Activated CD8-positive, alpha-beta memory T cell treated with anti-CD3 and anti-CD28 coated beads for 24 hours (primary cell): ENCODE data around the gene CDC42BPG.
A peak's percentile ranks its signal among the peaks of the same experiment; 100 is the strongest.
"Not testable (repeated sequence)": the region's sequence is repeated elsewhere in the genome, so short reads cannot be mapped to it uniquely, and the experiment has no call there.

Experiments used
- DNase-seq: peaks from one replicate; pipeline ENCODE4 v3.0.0-alpha.2; 2020

The CDC42BPG gene

DNA sequence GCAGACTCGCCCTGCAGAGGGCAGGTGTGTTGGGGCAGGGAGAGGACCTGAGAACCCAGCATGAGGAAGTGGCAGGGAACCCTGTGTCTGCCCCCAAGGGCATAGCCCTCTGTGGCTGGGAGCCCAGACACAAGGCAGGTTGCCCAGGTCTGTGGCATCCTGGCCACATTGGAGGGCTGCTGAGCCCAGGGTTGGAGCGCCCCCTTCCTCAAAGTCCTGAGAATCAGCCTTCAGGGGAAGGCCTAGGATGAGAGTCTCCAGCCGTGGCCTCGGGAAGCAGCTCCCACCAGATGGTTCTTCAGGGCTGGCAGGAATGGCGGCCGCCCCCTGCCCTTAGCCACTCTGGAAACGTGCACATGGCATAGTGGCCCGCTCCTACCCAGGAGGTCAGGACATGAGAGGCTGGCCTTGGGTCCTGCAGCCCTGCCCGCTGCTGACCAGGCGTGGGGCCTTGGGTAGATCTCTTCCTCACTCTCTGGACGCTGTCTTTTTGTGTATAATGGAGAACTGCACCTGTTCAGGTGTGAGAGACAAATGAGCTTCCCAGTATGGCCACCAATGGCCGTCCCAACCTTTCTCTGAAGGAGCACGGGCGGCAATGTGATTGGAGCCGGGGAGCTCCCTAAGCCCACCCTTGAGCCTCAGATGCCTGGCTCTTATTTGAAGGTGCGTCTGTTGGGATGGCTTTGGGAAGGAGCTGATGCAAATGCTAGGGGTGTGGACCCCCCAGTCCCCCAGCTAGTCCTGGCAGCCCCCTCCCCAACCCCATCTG lies 4.6 kb upstream of the CDC42BPG start:
- DNase-seq = no peak

DNA sequence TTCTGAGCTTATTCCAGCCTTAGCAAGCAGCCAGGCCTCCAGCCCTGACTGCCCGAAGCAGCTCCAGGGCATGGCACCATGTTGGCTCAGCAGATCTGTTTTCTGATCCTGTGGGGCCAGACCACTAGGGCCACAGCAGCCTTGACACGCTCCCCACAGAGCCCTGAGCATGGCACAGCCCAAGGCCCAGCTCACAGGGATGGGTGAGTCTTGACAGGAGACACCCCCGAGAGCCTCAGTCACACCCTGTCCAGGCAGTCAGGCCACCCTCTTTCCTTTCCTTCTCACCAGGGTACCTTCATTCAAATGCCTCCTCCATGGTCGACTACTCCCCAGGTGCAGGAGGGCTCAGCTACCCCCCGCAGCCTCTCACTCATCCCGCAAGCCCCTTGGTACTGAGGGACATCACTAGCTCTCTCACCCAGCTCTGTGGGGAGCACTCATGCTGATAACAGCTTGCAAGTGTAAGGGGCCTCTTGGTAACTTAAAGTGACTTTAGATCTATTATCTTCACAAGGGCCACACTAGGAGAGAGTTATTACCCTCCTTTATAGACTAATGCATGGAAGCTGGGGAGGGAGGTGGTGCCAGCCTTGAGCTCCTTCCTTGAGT lies 3.9 kb upstream of the CDC42BPG start:
- DNase-seq = no peak

DNA sequence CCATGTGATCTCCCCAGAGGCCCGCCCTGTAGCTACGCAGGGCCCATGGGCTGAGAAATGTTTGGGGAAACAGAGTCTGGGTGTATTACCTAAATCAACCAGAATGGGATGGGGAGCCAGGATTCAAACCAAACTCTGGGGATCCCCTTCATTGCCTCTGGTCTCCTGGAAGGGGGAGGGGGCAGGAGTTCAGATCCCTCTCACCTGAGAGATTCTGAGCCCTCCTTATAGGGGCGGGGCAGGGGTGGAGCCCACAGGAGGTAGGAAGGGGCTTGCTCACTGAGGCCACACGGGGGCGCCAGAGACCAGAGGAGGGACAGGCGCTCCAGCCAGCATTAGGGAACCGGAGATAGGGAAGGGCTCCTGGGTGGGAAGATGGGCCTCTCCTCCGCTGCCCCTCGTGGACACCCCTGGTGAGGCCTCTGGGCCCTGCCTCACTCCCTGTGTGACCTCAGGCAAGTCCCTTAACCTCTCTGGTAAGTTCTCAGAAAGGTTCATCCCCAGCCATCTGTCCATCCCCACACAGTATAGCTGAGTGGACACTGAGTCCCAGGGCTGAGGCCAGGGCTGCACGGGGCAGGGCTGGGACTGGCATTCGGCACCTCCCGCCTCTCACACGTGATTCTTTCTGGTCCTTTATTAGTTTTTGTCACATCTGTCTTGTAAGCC lies 2.7 kb upstream of the CDC42BPG start:
- DNase-seq = peak; percentile 98

DNA sequence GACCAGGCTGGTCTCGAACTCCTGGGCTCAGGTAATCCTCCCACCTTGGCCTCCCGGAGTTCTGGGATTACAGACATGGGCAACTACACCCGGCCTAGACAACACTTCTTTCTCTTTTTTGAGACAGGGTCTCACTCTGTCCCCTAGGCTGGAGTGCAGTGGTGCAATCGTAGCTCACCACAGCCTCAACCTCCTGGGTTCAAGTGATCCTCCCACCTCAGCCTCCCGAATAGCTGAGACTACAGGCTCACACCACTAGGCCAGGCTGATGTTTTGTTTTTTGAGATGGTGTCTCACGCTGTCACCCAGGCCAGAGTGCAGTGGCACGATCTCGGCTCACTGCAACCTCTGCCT lies 1.3 kb upstream of the CDC42BPG start:
- not testable (repeated sequence) for DNase-seq

DNA sequence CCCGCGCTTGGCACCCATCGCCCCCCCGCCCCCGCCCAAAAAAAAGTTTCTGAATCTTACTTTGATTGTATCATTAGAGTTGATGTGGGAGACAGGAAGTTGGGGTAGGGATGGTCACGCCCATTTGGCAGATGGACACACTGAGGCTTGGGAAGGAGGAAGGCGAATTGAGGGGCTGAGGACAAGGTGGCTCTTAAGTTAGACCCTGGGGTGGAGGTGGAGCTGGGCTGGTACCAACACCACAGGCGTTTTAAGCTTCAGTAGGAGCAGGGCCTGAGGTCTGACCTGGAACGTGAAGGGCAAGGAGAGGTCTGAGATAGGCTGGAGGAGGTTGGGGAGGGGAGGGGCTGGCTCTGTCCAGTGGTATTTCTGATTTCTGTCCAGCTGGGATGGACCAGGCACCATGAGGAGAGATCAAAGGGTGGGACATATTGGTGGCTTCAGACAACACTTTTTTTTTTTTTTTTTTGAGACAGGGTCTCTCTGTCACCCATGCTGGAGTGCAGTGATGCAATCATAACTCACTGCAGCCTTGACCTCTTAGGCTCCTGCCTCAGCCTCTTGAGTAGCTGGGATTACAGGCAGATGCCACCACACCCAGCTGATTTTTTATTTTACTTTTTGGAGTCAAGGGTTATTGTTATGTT lies 799 bp upstream of the CDC42BPG start:
- no peak for DNase-seq

DNA sequence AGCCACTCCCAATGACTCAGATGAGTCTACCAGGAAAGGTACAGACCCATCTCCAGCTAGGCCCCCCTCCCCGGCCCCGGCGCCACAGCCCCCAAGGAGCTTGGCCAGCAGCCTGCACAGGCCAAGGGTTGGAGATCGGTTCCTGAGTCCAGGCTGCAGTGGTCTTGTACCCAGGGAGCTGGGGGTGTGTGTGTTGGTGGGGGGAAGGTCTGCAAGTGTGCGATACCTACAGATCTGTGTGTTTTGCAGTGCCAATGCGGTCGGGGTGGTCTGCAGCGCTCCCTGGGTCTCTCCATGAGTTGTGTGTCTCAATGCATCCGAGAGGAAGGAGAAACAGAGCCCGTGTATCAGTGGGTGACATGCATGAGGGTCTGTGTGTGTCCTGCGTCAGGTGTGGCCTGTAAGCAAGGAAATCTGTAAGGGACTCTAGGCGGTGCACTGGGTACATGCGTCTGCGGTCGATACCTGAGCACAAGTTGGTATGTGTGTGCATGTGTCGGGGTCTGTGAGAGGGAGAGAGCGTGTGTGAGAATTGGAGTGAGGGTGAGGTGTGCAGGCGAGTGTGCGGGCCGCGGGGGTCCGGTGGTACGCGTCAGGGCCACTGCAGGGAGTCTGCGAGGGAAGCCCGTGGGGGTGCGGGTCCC lies 645 bp downstream of the CDC42BPG start:
- no peak for DNase-seq

DNA sequence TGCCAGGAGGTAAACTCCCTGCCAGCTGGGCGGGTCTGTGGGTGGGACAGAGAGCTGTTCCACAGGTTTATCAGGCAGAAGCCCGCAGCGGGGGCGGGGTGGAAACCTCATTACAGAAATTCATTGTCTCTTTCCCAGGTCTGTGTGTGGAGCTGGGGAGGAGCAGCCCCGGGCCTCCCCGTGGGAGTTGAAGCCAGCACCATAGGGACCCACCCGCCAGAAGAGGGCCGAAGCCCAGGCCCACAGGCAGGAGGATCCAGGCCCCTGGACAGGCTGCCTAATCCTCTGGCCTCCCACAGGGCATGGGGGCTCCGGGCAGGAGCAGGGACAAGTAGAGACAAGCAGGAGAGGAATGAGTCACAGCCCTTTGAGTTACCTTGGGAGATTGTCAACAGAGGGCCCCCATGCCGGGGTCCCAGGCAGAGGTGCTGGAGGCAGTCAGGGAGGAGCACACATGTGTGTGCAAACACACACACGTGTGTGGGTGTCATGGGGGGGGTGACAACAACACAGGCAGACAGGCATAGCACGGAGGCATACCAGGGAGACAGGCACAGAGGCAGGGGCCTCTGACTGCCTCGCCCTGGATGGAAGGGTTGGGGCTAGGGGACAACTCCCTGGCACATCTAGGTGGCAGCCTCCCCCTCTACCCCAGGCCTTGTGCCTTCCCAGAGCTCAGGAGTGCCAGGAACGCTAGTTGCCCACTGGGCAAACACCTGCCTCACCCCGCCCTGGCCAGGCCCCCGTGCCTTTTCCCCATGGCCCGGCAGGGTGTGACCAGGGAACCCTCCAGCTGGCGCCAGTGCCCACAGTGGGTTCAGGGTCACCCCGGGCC lies 1.4 kb downstream of the CDC42BPG start:
- DNase-seq = no peak

DNA sequence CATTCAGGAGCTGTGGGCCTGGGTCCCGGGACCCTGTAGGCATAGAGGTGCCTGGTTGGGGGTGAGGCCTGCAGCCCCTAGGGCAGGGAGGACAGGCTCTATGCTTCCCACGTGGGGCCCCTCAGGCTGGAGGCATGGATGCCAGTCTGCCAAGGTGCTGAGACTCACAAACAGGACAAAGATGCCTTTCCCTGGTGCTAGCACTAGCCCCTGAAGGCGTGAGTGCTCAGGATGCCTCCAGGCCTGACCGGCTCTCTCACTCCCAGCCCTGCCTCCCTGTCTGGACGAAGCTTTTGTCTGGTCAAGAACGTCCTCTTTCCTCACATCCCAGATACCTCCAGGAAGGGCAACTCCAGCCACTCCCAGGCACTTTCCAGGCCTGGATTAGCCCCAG lies 2.1 kb downstream of the CDC42BPG start:
- no peak for DNase-seq

DNA sequence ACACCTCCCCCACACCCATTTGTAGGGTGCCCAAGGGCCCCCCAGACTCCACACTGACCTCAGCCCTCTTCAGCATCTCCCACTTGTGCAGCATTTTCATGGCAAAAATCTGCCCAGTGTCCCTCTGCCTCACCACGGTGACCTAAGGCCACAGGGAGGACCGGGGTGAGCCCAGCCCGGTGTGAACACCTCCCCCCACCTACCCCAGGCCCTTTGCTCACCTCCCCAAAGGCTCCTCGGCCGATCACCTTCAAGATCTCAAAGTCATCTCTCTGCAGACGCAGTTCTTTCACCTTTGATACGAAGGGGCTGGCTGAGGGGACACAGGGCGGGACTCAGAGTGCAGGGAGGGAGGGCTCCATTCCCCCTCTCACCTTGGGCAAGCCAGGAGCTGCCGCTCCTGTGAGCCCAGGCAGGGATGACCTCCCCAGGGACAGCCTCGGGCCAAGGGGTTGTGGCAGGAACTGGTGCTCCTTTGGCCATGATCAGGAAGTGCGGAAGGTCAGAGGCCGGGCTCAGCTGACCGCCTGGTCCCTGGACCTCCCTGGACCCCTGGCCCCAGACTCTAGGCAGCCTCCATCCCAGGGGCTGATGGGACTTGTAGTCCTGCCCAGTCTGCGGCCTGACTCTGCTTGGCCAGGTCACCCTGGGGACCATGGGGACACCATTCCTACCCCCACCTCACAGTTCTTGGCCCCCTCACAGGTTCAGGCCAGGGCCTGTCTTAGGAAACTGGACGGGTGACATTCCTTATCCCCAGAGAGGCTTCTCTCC lies 2.7 kb downstream of the CDC42BPG start:
- no peak for DNase-seq

DNA sequence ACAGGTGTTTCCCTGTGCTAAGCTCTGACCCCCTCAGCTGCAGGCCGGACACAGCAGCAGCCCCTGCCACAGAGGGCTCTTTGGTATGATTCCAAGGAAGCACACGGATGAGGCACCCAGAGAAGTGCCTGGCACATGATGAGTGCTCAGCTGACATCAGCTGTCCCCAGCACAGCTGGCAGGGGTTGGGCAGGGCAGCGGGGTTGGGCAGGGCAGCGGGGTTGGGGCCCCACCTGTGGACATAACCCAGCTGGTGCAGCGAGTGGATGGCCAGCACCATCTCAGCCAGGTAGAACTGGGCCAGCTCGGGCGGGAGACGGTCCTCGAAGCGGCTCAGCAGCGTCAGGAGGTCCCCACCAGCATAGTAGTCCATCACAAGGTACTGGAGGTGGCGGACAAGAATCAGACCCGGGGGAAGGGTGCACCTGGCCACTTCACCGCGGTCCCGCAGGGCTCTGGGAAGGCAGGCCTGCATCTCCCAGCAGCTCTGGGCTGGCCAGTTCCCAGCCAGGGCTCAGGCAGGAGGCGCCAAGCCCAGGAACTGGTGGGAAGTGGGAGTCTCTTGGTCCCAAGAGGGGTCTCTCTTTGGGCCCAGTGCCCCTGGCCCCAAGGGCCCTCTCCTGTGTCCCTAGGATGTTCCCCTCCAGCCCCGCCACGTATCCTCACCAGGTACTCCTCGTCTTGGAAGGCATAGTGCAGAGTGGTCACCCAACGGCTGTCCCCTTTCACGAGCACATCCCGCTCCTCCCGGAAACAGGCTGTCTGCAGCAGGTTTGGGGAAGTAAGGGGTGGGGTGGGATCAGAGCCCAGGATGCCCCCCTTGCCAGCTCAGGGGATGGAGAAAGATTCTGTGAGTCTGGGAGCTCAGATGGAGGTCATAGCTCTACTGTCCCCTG lies 4.3 kb downstream of the CDC42BPG start:
- DNase-seq = no peak

DNA sequence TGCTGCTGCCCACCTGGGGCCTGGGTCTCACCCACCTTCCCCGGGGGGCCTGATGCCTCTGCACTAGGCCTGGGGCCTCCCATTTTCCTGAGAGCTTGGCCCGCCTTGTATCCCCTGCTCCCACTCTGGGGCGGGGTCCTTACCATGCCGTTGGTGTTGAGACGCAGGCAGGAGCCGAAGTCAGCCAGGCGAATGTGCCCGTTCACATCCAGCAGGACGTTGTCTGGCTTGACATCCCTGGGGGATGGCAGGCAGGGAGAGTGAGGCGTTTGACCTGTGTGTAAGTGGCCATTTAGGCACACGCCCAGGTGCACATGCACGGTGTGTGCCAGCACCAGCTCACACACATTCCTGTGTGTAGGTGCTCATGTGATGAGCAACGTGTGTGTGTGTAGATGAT lies 5.1 kb downstream of the CDC42BPG start:
- no peak for DNase-seq

DNA sequence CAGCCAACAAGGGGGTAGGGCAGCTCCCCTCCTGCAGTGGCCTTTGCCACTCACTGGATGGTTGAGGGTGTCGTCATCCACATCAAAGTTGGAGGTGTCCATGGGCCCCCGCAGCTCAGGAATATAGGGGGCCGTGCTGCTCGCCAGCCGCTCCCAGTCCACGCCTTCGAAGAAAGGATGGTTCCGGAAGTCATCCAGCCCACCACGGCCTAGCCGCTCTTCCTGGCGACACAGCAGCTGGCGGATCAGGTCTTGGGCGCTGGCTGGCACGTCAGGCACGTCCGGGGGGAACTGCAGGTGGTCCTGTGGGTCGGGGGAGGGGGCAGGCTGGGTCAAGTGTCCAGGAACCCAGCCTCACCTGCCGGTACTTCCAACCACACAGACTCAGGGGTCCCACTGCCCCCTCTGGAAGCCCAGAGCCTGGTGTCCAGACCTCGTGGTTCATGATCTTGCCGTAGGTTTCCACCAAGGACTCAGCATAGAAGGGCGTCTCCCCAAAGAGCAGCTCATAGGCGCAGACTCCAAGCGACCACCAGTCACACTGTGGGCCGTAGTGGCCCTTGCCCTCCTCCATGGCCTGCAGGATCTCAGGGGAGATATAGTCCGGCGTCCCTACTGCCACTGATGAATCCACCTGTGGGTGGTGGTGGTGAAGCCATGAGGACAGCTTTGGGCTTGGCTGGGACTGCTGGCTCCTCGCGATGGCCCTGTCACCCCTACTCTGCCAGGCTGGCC lies 5.7 kb downstream of the CDC42BPG start:
- DNase-seq = no peak

DNA sequence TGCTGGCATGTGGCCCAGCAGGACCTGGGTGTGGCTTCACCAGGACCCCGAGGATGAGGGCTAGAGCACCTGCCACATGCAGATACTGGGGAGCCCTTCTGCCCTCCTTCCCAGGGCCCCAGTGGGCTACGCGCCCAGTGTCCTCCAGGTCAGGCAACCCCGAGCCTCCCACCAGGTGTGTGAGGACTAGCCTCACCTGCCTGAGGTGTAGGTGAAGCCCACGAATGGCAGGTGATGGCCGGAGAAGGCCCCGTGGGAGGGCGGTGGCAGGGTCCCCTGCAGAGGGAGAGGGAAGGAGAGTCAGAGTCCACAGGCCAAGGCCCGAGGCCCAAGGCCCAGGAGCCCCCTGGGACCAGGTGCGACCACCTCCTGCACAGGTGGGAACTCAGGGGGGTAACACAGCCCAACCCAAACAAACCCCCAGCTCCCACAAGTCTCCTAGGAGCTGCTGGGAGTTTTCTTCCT lies 6.5 kb downstream of the CDC42BPG start:
- DNase-seq = no peak

DNA sequence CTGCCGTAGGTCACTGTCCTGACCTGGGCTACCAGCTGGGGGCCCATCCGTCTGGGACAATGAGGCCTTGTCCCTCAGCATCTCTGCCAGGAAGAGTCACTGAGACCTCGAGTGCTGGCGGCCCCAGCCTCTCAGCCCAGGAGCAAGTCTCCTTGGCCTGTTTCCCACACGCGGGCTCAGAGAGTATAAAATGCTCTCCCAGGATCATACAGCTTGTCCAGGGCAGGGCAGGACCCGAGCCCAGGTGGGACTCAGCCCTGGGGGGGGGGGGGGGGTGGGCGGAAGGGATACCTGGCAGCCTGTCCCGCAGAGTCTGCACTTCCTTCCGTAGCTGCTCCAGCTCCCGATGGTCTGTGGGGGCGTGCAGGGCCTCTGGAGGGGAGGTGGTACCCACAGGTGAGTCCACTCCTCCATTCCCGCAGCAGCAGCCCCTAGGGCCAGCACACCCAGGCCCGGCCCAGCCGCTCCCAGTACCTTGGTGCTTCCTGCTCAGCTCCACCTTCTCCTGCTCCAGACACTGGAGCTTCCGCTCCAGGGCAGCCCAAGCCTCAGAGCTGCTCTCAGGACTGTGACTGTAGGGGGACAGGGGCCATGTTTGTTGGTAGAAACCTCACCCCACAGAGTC lies 7.9 kb downstream of the CDC42BPG start:
- no peak for DNase-seq

DNA sequence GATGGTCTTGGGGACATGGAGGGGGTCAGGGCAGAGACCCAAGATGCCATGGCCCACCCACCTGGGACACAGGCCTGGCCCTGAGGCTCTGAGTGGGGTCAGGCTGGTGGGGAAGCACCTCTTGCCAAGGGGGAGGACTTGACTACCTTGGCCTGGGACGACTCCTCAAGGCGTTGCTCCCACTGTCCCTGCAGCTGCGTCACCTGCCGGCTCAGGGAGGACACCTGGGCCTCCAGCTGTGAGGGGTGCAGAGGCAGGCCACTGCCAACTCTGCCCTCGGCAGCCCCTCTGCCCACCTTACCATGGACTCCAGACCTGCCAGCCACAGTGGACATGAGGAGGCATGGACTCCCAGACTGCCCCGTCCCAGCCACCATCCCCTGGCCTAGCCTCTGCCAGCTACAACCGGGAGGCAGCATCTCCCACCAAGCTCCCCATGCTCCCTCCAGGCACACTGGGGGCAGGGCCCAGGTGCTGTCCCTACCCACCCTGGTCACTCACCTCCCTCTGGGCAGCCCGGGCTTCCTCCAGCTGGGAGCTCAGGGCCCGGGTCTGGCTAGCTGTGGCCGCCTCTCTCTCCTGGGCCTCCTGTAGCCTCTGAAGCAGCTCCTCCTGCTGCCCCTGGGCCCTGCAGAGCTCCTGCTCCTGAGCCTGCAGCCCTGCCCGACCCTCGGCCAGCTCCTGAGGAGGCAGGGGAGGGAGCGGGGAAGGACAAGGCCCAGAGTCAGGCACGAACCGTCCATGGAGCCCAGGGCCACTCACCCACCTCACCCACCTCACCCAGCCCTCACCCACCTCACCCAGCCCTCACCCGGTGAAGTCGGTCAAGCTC lies 8.6 kb downstream of the CDC42BPG start:
- DNase-seq = no peak

DNA sequence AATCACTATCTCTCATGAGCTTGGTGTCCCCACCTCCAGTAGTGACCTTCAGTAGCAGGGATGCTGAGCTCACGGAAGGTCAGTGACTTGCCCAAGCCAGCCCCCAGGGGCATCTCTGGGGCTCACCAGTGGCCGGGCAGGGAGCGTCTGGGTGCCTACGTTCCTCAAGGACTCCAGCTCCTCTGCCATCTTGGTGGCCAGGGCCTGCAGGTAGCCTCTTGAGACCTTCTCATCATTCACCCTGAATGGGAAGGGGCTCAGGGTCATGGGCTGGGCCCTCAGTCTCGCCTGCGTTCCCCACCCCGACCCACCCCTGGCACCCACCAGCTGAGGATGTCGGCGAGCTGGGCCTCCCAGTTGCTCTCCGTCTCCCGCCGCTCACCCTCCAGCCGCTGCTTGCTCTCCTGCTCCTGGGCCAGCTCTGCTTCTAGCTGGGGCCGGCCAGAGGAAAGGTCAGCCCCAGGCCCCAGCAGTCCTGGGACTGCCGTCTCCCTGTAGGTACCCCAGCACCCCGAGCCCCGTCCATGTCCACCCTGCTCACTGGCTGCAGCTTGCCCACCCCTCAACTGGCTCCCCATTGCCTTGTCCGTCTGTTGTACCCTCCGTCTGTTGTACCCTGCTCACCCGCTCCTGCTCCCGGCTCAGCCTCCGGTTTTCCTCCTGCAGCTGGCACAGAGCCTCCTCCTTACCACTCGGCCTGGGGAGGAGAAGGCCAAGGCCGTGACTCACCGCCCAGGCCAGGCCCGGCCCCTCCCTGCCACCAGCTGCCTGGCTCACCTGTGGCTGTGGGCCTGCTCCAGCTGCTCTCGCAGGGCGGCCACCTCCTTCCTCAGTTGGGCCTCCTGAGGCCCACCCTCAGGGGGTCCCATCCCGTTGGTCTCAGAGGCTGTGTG lies 9.5 kb downstream of the CDC42BPG start:
- no peak for DNase-seq
